NCI-H1092 (cell line): ENCODE measurements around the gene TMEM138.

ENCODE experiments used
- DNase-seq: peaks from one replicate; lab custom pipeline; 2025; lab: John Stamatoyannopoulos, UW

The TMEM138 gene

GRCh38 chr11:61342207-61342803 is 19.9 kb upstream of the TMEM138 start:
- no peak for DNase-seq

- no peak for DNase-seq
These were observed 18.1 kb upstream of the TMEM138 start for GRCh38 chr11:61343792-61344745.

GRCh38 chr11:61345170-61345610 is 17.0 kb upstream of the TMEM138 start:
- DNase-seq, result no peak

- no peak for DNase-seq
These were observed 16.0 kb upstream of the TMEM138 start for GRCh38 chr11:61345954-61346843.

GRCh38 chr11:61347916-61348461 is 14.2 kb upstream of the TMEM138 start:
- DNase-seq, result no peak

GRCh38 chr11:61349189-61349751 is 12.9 kb upstream of the TMEM138 start:
- no peak for DNase-seq

GRCh38 chr11:61349916-61350315 is 12.3 kb upstream of the TMEM138 start:
- DNase-seq, result no peak

- DNase-seq, result no peak
These were observed 11.8 kb upstream of the TMEM138 start for GRCh38 chr11:61350336-61350735.

GRCh38 chr11:61350803-61351202 is 11.4 kb upstream of the TMEM138 start:
- no peak for DNase-seq

GRCh38 chr11:61352038-61352437 is 10.1 kb upstream of the TMEM138 start:
- no peak for DNase-seq

GRCh38 chr11:61353131-61354067 is 8.8 kb upstream of the TMEM138 start:
- no peak for DNase-seq

- DNase-seq, result no peak
These were observed 8.0 kb upstream of the TMEM138 start for GRCh38 chr11:61354208-61354607.

- no peak for DNase-seq
These were observed 5.5 kb upstream of the TMEM138 start for GRCh38 chr11:61356706-61357105.

GRCh38 chr11:61357233-61357893 is 4.8 kb upstream of the TMEM138 start:
- no peak for DNase-seq

GRCh38 chr11:61357894-61358239 is 4.3 kb upstream of the TMEM138 start:
- DNase-seq, result no peak

GRCh38 chr11:61358566-61358965 is 3.6 kb upstream of the TMEM138 start:
- DNase-seq, result no peak

- DNase-seq, result no peak
These were observed 2.7 kb upstream of the TMEM138 start for GRCh38 chr11:61359516-61359915.

GRCh38 chr11:61361237-61361740 is 885 bp upstream of the TMEM138 start:
- no peak for DNase-seq

- DNase-seq, result no peak
These were observed 335 bp downstream of the TMEM138 start for GRCh38 chr11:61362542-61362875.
